Medulla oblongata (tissue), 1 donor: ENCODE results near the gene ALOX12.

ENCODE experiments used
- DNase-seq: peaks from one replicate; pipeline ENCODE4 v3.0.0-alpha.2; 2015; ENCODE audit errors: extremely low spot score

Gene ALOX12

GRCh38 chr17:7022781-7023571 lies 27.1 kb downstream of the ALOX12 start, which contains the start of gene BCL6B:
Gene BCL6B (plus strand): TSS chr17:7023050. CDS start chr17:7023672, 622 bp downstream.
- no peak for DNase-seq

- peak; percentile 64 for DNase-seq
These were observed 27.9 kb downstream of the ALOX12 start for GRCh38 chr17:7023576-7024401.

- DNase-seq, result no peak
These were observed 28.5 kb downstream of the ALOX12 start for GRCh38 chr17:7024402-7024785.

GRCh38 chr17:7025245-7025644 lies 29.4 kb downstream of the ALOX12 start:
- DNase-seq, result no peak

GRCh38 chr17:7026471-7027115 lies 30.7 kb downstream of the ALOX12 start:
- DNase-seq, result no peak

GRCh38 chr17:7027335-7027734 lies 31.5 kb downstream of the ALOX12 start:
- no peak for DNase-seq

- DNase-seq, result no peak
These were observed 33.2 kb downstream of the ALOX12 start for GRCh38 chr17:7029096-7029495.

- no peak for DNase-seq
These were observed 33.8 kb downstream of the ALOX12 start for GRCh38 chr17:7029659-7030058.

- DNase-seq, result no peak
These were observed 39.2 kb downstream of the ALOX12 start for GRCh38 chr17:7034955-7035590.

GRCh38 chr17:7035591-7036368 lies 39.9 kb downstream of the ALOX12 start, which contains the start of gene SLC16A13:
Gene SLC16A13 (plus strand): TSS chr17:7036015. CDS start chr17:7036383, 368 bp downstream.
- DNase-seq, result peak; percentile 96

- no peak for DNase-seq
These were observed 42.4 kb downstream of the ALOX12 start for GRCh38 chr17:7038025-7038862.

- no peak for DNase-seq
These were observed 44.0 kb downstream of the ALOX12 start for GRCh38 chr17:7039832-7040231.

- DNase-seq, result no peak
These were observed 46.0 kb downstream of the ALOX12 start for GRCh38 chr17:7041607-7042500.

GRCh38 chr17:7042501-7043181 lies 46.8 kb downstream of the ALOX12 start:
- no peak for DNase-seq

- DNase-seq, result no peak
These were observed 47.3 kb downstream of the ALOX12 start for GRCh38 chr17:7043182-7043496.

- DNase-seq, result no peak
These were observed 47.8 kb downstream of the ALOX12 start, which contains the start of gene SLC16A11 for GRCh38 chr17:7043497-7044198. Gene SLC16A11 (minus strand): TSS chr17:7044092. CDS start chr17:7043513, 579 bp downstream.

GRCh38 chr17:7045492-7046126 lies 49.8 kb downstream of the ALOX12 start:
- peak; percentile 83 for DNase-seq
